Activated CD8-positive, alpha-beta memory T cell treated with anti-CD3 and anti-CD28 coated beads, Interleukin-2, amount 50 U/mL, for 1 hour (primary cell): ENCODE results near the gene JPH3.

Experiments used
- DNase-seq: peaks from one replicate; pipeline ENCODE4 v3.0.0-alpha.2; 2020; ENCODE audit errors: extremely low read depth

JPH3 gene

GRCh38 chr16:87602001-87602775 is at the start of gene JPH3:
JPH3 (plus strand) TSS chr16:87602508; CDS start chr16:87603147, 639 bp downstream.
- no peak for DNase-seq

GRCh38 chr16:87552772-87553573 is 49.3 kb upstream of the JPH3 start:
- no peak for DNase-seq

GRCh38 chr16:87554754-87555427 is 47.4 kb upstream of the JPH3 start:
- no peak for DNase-seq

GRCh38 chr16:87555647-87556046 is 46.7 kb upstream of the JPH3 start:
- DNase-seq = no peak

- DNase-seq = no peak
These were observed 45.3 kb upstream of the JPH3 start for GRCh38 chr16:87556941-87557459.

- DNase-seq = no peak
These were observed 43.6 kb upstream of the JPH3 start for GRCh38 chr16:87558682-87559081.

GRCh38 chr16:87559945-87560344 is 42.4 kb upstream of the JPH3 start:
- no peak for DNase-seq

- DNase-seq = no peak
These were observed 41.7 kb upstream of the JPH3 start for GRCh38 chr16:87560428-87561199.

- DNase-seq = no peak
These were observed 40.9 kb upstream of the JPH3 start for GRCh38 chr16:87561200-87562105.

- no peak for DNase-seq
These were observed 40.1 kb upstream of the JPH3 start for GRCh38 chr16:87562201-87562600.

- no peak for DNase-seq
These were observed 39.3 kb upstream of the JPH3 start for GRCh38 chr16:87563022-87563421.

GRCh38 chr16:87563714-87564523 is 38.4 kb upstream of the JPH3 start:
- DNase-seq = no peak

- DNase-seq = no peak
These were observed 37.9 kb upstream of the JPH3 start for GRCh38 chr16:87564524-87564778.

GRCh38 chr16:87569601-87570571 is 32.4 kb upstream of the JPH3 start:
- no peak for DNase-seq

GRCh38 chr16:87570572-87570937 is 31.8 kb upstream of the JPH3 start:
- no peak for DNase-seq

GRCh38 chr16:87570938-87571867 is 31.1 kb upstream of the JPH3 start:
- DNase-seq = no peak

GRCh38 chr16:87571868-87572244 is 30.5 kb upstream of the JPH3 start:
- DNase-seq = no peak

- no peak for DNase-seq
These were observed 29.3 kb upstream of the JPH3 start for GRCh38 chr16:87572959-87573358.
